ENCODE results near the gene ALDH3A2. TPM values are rescaled to one million over a fixed set of nuclear protein-coding genes. Genes with fewer than 3 reads are reported as not detected.
"Not testable (repeated sequence)": the region's sequence is repeated elsewhere in the genome, so short reads cannot be mapped to it uniquely, and the experiment has no call there.

The ALDH3A2 gene
- total RNA-seq, 1 donor from 2014 or later: 36.9 TPM

GRCh38 chr17:19672009-19672750 lies 23.6 kb downstream of the ALDH3A2 start:
- Mint-ChIP-seq H3K27ac (no peak overlapping the region), H3K27me3 (ENCODE audit: low read depth) (no peaks in the 10 kb centered on the region), H3K9me3 (no peaks in the 10 kb centered on the region), H3K4me3 (ENCODE audit: low read depth) (no peak overlapping the region), H3K36me3 (ENCODE audit: low read depth) (peaks cover 5% of the 10 kb centered on the region), H3K4me1 (ENCODE audit: low read depth) (no peaks in the 10 kb centered on the region)
- DNase-seq (ENCODE audit: low spot score): no peak
- intact Hi-C loops (cut with micrococcal nuclease): no loop called here

- no peak overlapping the region for H3K27ac Mint-ChIP-seq
- H3K36me3 Mint-ChIP-seq (ENCODE audit: low read depth): peaks cover 5% of the 10 kb centered on the region
- H3K9me3 Mint-ChIP-seq: no peaks in the 10 kb centered on the region
- no peak overlapping the region for H3K4me3 Mint-ChIP-seq (ENCODE audit: low read depth)
- H3K4me1 Mint-ChIP-seq (ENCODE audit: low read depth): no peaks in the 10 kb centered on the region
- no peaks in the 10 kb centered on the region for H3K27me3 Mint-ChIP-seq (ENCODE audit: low read depth)
- intact Hi-C loops (cut with micrococcal nuclease): no loop called here
- no peak for DNase-seq (ENCODE audit: low spot score)
Measured at GRCh38 chr17:19673623-19674022, 25.1 kb downstream of the ALDH3A2 start.

GRCh38 chr17:19676896-19677295 lies 28.3 kb downstream of the ALDH3A2 start:
- intact Hi-C loops (cut with micrococcal nuclease): no loop called here
- Mint-ChIP-seq H3K9me3 (no peaks in the 10 kb centered on the region), H3K4me1 (ENCODE audit: low read depth) (no peaks in the 10 kb centered on the region), H3K4me3 (ENCODE audit: low read depth) (no peak overlapping the region), H3K27ac (no peak overlapping the region), H3K36me3 (ENCODE audit: low read depth) (peaks cover 4% of the 10 kb centered on the region), H3K27me3 (ENCODE audit: low read depth) (no peaks in the 10 kb centered on the region)
- no peak for DNase-seq (ENCODE audit: low spot score)

- intact Hi-C loops (cut with micrococcal nuclease): no loop called here
- no peak for DNase-seq (ENCODE audit: low spot score)
- H3K27ac Mint-ChIP-seq: no peak overlapping the region
- no peaks in the 10 kb centered on the region for H3K9me3 Mint-ChIP-seq
- H3K4me1 Mint-ChIP-seq (ENCODE audit: low read depth): no peaks in the 10 kb centered on the region
- no peak overlapping the region for H3K4me3 Mint-ChIP-seq (ENCODE audit: low read depth)
- no peaks in the 10 kb centered on the region for H3K36me3 Mint-ChIP-seq (ENCODE audit: low read depth)
- no peaks in the 10 kb centered on the region for H3K27me3 Mint-ChIP-seq (ENCODE audit: low read depth)
Measured at GRCh38 chr17:19677736-19678379, 29.3 kb downstream of the ALDH3A2 start.

- Mint-ChIP-seq H3K4me1 (ENCODE audit: low read depth) (no peaks in the 10 kb centered on the region), H3K27me3 (ENCODE audit: low read depth) (no peaks in the 10 kb centered on the region), H3K9me3 (no peaks in the 10 kb centered on the region), H3K36me3 (ENCODE audit: low read depth) (no peaks in the 10 kb centered on the region), H3K27ac (no peak overlapping the region), H3K4me3 (ENCODE audit: low read depth) (no peak overlapping the region)
- DNase-seq (ENCODE audit: low spot score): no peak
- intact Hi-C loops (cut with micrococcal nuclease): no loop called here
Measured at GRCh38 chr17:19678581-19679453, 30.3 kb downstream of the ALDH3A2 start.

GRCh38 chr17:19683117-19683516 lies 34.6 kb downstream of the ALDH3A2 start:
- Mint-ChIP-seq H3K36me3 (ENCODE audit: low read depth) (no peaks in the 10 kb centered on the region), H3K27me3 (ENCODE audit: low read depth) (peaks cover under 1% of the 10 kb centered on the region), H3K4me1 (ENCODE audit: low read depth) (no peaks in the 10 kb centered on the region), H3K27ac (no peak overlapping the region), H3K9me3 (peaks cover 4% of the 10 kb centered on the region), H3K4me3 (ENCODE audit: low read depth) (no peak overlapping the region)
- intact Hi-C loops (cut with micrococcal nuclease): no loop called here
- no peak for DNase-seq (ENCODE audit: low spot score)

- H3K9me3 Mint-ChIP-seq; H3K27ac Mint-ChIP-seq; H3K27me3 Mint-ChIP-seq (ENCODE audit: low read depth); H3K4me3 Mint-ChIP-seq (ENCODE audit: low read depth); DNase-seq (ENCODE audit: low spot score); H3K4me1 Mint-ChIP-seq (ENCODE audit: low read depth); intact Hi-C loops (cut with micrococcal nuclease); H3K36me3 Mint-ChIP-seq (ENCODE audit: low read depth): not testable (repeated sequence)
Measured at GRCh38 chr17:19684909-19685580, 36.5 kb downstream of the ALDH3A2 start.

- no peak overlapping the region for H3K27ac Mint-ChIP-seq
- H3K27me3 Mint-ChIP-seq (ENCODE audit: low read depth): peaks cover 2% of the 10 kb centered on the region
- DNase-seq (ENCODE audit: low spot score): no peak
- no peak overlapping the region for H3K4me3 Mint-ChIP-seq (ENCODE audit: low read depth)
- no peaks in the 10 kb centered on the region for H3K36me3 Mint-ChIP-seq (ENCODE audit: low read depth)
- no peaks in the 10 kb centered on the region for H3K4me1 Mint-ChIP-seq (ENCODE audit: low read depth)
- peaks cover 4% of the 10 kb centered on the region for H3K9me3 Mint-ChIP-seq
- intact Hi-C loops (cut with micrococcal nuclease): no loop called here
Measured at GRCh38 chr17:19686400-19687090, 38.0 kb downstream of the ALDH3A2 start.

GRCh38 chr17:19702217-19702641 lies 53.7 kb downstream of the ALDH3A2 start:
- Mint-ChIP-seq H3K27me3 (ENCODE audit: low read depth) (no peaks in the 10 kb centered on the region), H3K4me1 (ENCODE audit: low read depth) (no peaks in the 10 kb centered on the region), H3K36me3 (ENCODE audit: low read depth) (no peaks in the 10 kb centered on the region), H3K4me3 (ENCODE audit: low read depth) (no peak overlapping the region), H3K27ac (no peak overlapping the region), H3K9me3 (no peaks in the 10 kb centered on the region)
- no peak for DNase-seq (ENCODE audit: low spot score)
- intact Hi-C loops (cut with micrococcal nuclease): no loop called here

GRCh38 chr17:19703106-19703827 lies 54.7 kb downstream of the ALDH3A2 start:
- Mint-ChIP-seq H3K27ac (no peak overlapping the region), H3K36me3 (ENCODE audit: low read depth) (no peaks in the 10 kb centered on the region), H3K4me1 (ENCODE audit: low read depth) (no peaks in the 10 kb centered on the region), H3K9me3 (no peaks in the 10 kb centered on the region), H3K4me3 (ENCODE audit: low read depth) (no peak overlapping the region), H3K27me3 (ENCODE audit: low read depth) (no peaks in the 10 kb centered on the region)
- intact Hi-C loops (cut with micrococcal nuclease): no loop called here
- DNase-seq (ENCODE audit: low spot score): no peak

- no peak for DNase-seq (ENCODE audit: low spot score)
- no peak overlapping the region for H3K27ac Mint-ChIP-seq
- no peaks in the 10 kb centered on the region for H3K36me3 Mint-ChIP-seq (ENCODE audit: low read depth)
- no peaks in the 10 kb centered on the region for H3K27me3 Mint-ChIP-seq (ENCODE audit: low read depth)
- H3K9me3 Mint-ChIP-seq: no peaks in the 10 kb centered on the region
- no peaks in the 10 kb centered on the region for H3K4me1 Mint-ChIP-seq (ENCODE audit: low read depth)
- H3K4me3 Mint-ChIP-seq (ENCODE audit: low read depth): no peak overlapping the region
- intact Hi-C loops (cut with micrococcal nuclease): no loop called here
Measured at GRCh38 chr17:19703828-19704613, 55.5 kb downstream of the ALDH3A2 start.
